Kidney (tissue), 14 donors: Measurements from ENCODE around the gene CRY1. TPM values are rescaled to one million over a fixed set of nuclear protein-coding genes. Genes with fewer than 3 reads are reported as not detected.

Source experiments
- DNase-seq, 5 donors: peaks; one replicate each; pipeline ENCODE4 v3.0.0-alpha.2; 2013 to 2020
- FAIRE-seq: peaks from 2 replicates; lab custom pipeline; 2012; peaks lifted over from hg19 to GRCh38; lab: Jason Lieb, UNC
- H3K27ac ChIP-seq, 2 donors: one replicate each; pipeline ENCODE4 v1.7.0; 2013; ENCODE audit warnings: low read depth in 2 of 2, low read length in 2 of 2, inconsistent platforms in 1 of 2
- H3K27me3 ChIP-seq: one replicate; pipeline ENCODE4 v1.7.1; 2013; ENCODE audit warnings: low read length, inconsistent platforms; ENCODE audit not compliant: control insufficient read depth, insufficient read depth
- H3K36me3 ChIP-seq, 3 donors: one replicate each; pipeline versions ENCODE4 v1.7.0 to v1.7.1; 2013; ENCODE audit warnings: low read length in 3 of 3, control low read depth in 1 of 3, inconsistent platforms in 1 of 3; ENCODE audit not compliant: insufficient read depth in 3 of 3, control insufficient read depth in 2 of 3
- H3K4me1 ChIP-seq, 3 donors: one replicate each; pipeline versions ENCODE4 v1.7.0 to v1.7.1; 2013; ENCODE audit warnings: low read length in 3 of 3, inconsistent platforms in 1 of 3, low read depth in 1 of 3; ENCODE audit not compliant: control insufficient read depth in 2 of 3, insufficient read depth in 2 of 3
- H3K4me3 ChIP-seq, 3 donors: one replicate each; pipeline versions ENCODE4 v1.7.0 to v1.8.1; 2013; ENCODE audit warnings: low read length in 3 of 3, control low read depth in 1 of 3, inconsistent platforms in 1 of 3
- H3K9ac ChIP-seq, 3 donors: one replicate each; pipeline versions ENCODE4 v1.7.0 to v1.7.1; 2013; ENCODE audit warnings: low read length in 3 of 3, control low read depth in 1 of 3, inconsistent platforms in 1 of 3
- H3K9me3 ChIP-seq, 3 donors: one replicate each; pipeline versions ENCODE4 v1.7.0 to v1.7.1; 2013; ENCODE audit warnings: low read length in 3 of 3, control low read depth in 1 of 3, inconsistent platforms in 1 of 3; ENCODE audit not compliant: control insufficient read depth in 2 of 3, insufficient read depth in 1 of 3
- intact Hi-C: fragments of 100-400 bp; cut with DNase I; formaldehyde crosslinking; loops from one replicate; pipeline ENCODE4 v1.11.1; 2022
- polyA plus RNA-seq: library from polyadenylated mRNA; stranded (reverse); fragments of 350-450 nt; fragmentation: Illumina TruSeq; extraction: RNeasy Lipid Tissue Mini Kit (QIAGEN cat#74804); gene quantifications from one replicate; pipeline ENCODE4 v1.2.3, GENCODE V29; 2014; ENCODE audit warnings: low read depth, low replicate concordance; ENCODE audit not compliant: insufficient read depth
- total RNA-seq: library from RNA; stranded (reverse); fragmentation: NEBNext Ultra II Directional; extraction: Animal tissue kit (Norgen Biotek cat#: 25700); gene quantifications from one replicate; pipeline ENCODE4 v1.2.1, GENCODE V29; 2021
- TF ChIP-seq, protein P1 (sequence below): IDR thresholded peaks from 3 replicates; pipeline ENCODE4 v1.5.1; 2012; ENCODE audit warnings: mild to moderate bottlenecking, moderate library complexity, borderline replicate concordance; ENCODE audit not compliant: insufficient read depth; ENCODE audit errors: extremely low read depth
- donor health status: control.
- donor health status: control.
- donor health status: control.
- donor health status: control.
- donor health status: control.
- donor health status: DM: yes; HTN: yes; CAD: no.
- donor health status: Normal renal cell carcinoma (clear cell type).

The CRY1 gene
- total and polyA plus RNA-seq, 2 donors from 2014 or later = 8.4 to 17.7 TPM

DNA sequence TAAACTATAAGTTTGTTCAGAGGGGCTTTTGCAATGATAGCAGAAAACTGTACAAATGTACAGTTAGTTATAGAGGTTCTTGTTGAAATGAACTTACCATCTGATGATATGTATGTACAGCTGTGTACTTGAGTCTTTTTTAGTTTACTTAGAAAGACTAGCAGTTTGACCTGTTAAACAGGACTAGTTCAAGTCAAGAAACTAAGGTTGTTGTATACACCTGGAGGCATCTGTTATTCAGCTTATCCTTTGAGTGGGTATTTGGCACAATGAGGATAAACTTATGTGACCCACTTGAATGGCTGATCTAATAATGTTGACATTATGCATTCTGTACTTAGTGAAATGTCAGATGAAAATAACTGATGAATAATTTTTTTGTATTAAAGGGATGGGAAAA lies 119.8 kb downstream of the CRY1 start:
- DNase-seq (no peak), FAIRE-seq (no peak)
- TF ChIP-seq, protein P1, sequence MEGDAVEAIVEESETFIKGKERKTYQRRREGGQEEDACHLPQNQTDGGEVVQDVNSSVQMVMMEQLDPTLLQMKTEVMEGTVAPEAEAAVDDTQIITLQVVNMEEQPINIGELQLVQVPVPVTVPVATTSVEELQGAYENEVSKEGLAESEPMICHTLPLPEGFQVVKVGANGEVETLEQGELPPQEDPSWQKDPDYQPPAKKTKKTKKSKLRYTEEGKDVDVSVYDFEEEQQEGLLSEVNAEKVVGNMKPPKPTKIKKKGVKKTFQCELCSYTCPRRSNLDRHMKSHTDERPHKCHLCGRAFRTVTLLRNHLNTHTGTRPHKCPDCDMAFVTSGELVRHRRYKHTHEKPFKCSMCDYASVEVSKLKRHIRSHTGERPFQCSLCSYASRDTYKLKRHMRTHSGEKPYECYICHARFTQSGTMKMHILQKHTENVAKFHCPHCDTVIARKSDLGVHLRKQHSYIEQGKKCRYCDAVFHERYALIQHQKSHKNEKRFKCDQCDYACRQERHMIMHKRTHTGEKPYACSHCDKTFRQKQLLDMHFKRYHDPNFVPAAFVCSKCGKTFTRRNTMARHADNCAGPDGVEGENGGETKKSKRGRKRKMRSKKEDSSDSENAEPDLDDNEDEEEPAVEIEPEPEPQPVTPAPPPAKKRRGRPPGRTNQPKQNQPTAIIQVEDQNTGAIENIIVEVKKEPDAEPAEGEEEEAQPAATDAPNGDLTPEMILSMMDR = no peak
- Histone ChIP-seq H3K4me1 (peaks cover 0 to 46% (median 10%) of the 10 kb centered on the region in 3 donors), H3K27me3 (no peaks in the 10 kb centered on the region), H3K9me3 (no peaks in the 10 kb centered on the region), H3K36me3 (peaks cover 2 to 15% (median 4%) of the 10 kb centered on the region in 3 donors), H3K27ac (peak overlapping the region in 1 of 2 donors; percentile 18), H3K4me3 (no peak overlapping the region), H3K9ac (no peak overlapping the region)
- intact Hi-C loops = no loop called here

DNA sequence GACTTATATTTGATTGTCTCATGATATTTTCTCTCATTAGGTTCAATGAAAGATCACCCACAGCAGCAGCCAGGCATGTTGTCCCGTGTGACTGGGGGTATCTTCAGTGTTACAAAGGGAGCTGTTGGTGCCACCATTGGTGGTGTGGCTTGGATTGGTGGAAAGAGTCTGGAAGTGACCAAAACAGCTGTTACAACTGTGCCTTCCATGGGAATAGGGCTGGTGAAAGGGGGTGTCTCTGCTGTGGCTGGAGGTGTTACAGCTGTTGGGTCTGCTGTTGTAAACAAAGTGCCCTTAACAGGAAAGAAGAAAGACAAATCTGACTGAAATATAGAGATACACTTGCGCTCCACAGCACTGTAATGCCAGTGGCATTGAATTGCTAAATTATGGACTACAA lies 122.3 kb downstream of the CRY1 start:
- Histone ChIP-seq H3K4me3 (no peak overlapping the region), H3K4me1 (peaks cover 0 to 27% (median 8%) of the 10 kb centered on the region in 3 donors), H3K9ac (no peak overlapping the region), H3K27me3 (no peaks in the 10 kb centered on the region), H3K36me3 (peaks cover 6 to 27% (median 7%) of the 10 kb centered on the region in 3 donors), H3K27ac (no peak overlapping the region), H3K9me3 (no peaks in the 10 kb centered on the region)
- DNase-seq (no peak), FAIRE-seq (no peak)
- intact Hi-C loops = no loop called here
- TF ChIP-seq, protein P1 = no peak

DNA sequence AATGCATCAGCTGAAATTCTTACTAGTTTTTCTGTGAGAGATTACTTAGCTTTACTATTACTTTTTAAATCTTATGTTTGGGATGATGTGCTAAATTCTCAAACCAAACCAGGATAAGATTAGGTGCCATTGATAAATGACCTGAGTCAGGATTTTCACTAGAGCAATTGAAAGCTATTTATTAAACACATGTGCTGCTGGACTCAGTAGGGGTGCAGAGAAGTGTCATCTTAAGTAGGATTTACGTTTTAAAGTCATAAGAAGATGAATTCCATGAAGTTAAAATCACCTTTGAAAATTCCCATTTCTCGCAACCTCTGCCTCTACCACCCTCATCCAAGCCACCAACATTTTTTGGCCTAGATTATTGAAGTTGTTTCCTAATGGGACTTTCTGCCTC lies 128.8 kb downstream of the CRY1 start:
- TF ChIP-seq, protein P1 = no peak
- H3K4me3 ChIP-seq = no peak overlapping the region

DNA sequence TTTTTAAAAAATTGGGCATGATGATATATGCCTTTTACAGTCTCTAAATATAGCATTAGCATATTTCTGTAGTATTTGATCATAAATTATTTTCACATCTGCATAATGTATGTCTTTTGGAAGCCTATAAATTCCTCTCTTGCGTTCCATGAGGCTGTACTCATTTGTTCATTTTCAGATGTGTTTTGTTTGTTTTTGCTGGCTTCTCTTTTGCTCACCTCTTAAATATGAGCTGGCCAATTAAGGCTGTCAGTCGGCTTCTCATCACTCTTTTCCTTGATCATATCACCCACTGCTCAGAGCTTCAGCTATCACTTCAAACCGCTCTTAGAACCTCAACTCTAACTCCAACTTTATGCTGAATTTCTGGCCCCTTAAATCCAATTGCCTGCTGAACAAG lies 131.1 kb downstream of the CRY1 start:
- TF ChIP-seq, protein P1 = no peak
- Histone ChIP-seq H3K4me3 (no peak overlapping the region), H3K27me3 (no peaks in the 10 kb centered on the region), H3K9ac (no peak overlapping the region), H3K9me3 (no peaks in the 10 kb centered on the region), H3K4me1 (peaks cover 0 to 4% (median 0%) of the 10 kb centered on the region in 3 donors), H3K27ac (no peak overlapping the region), H3K36me3 (peaks cover 0 to 1% (median 0%) of the 10 kb centered on the region in 3 donors)
- no peak for FAIRE-seq
- intact Hi-C loops = no loop called here
- no peak for DNase-seq

More for the DNA sequence above, 128.8 kb downstream of the CRY1 start:
- Histone ChIP-seq H3K9ac (no peak overlapping the region), H3K27me3 (no peaks in the 10 kb centered on the region), H3K36me3 (peaks cover 3 to 12% (median 3%) of the 10 kb centered on the region in 3 donors), H3K27ac (no peak overlapping the region), H3K9me3 (no peaks in the 10 kb centered on the region), H3K4me1 (no peaks in the 10 kb centered on the region)
- intact Hi-C loops = no loop called here
- FAIRE-seq (no peak), DNase-seq (no peak)
